Iris pigment epithelial cell (primary cell): ENCODE results near the gene GAB3.

Experiments used
- DNase-seq: peaks from one replicate; pipeline ENCODE4 v3.0.0-alpha.2; 2011; ENCODE audit warnings: low read depth

GAB3 gene

DNA sequence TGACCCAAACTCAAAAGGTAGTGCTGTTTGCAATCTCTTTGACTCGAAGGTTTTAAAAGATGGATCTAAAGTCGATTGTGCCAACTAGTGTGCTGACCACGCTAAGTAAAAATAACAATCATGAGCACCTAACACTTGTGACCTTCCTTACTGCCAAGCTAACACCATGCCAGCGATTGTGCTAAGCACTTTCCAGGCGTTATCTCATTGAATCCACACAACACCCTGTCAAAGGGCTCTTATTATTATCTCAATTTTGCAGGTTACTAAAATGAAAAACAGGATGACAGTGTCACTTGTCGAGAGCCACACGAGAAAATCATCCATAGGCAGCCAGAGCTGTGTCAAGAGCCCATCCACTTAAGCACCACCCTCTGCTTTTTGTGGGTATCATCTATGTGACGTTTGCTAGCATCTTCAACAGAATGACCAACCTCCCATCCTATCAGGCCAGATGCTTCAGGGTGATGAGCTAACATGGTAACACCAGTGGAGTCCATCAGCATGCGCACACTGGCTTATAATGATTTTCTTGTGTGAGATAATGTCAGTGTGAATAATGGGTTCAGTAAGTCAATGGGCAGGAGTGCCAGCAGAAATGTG is 893 bp upstream of the GAB3 start:
- no peak for DNase-seq

DNA sequence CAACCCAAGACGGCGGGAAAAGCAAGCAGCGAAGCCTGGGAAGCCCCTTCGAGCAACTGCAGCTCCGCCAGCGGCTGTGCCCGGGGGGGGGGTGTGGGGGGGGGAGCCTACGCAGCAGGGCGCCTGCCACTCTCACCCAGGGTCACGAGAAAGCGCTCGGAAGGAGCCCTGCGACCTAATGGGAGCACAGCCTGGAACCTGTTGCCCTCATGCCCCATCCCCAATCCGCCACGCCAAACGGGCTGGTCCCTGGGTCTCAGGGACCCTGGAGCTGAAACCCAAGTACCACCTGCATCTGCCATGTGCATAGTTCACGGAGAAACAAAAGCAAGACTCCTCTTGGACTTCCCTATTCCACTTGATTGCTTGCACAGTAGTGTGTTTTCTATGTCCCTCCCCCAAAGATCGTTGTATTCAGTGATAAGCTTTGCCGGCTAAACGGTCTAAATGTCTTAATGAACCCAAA is 359 bp upstream of the GAB3 start:
- DNase-seq = no peak

DNA sequence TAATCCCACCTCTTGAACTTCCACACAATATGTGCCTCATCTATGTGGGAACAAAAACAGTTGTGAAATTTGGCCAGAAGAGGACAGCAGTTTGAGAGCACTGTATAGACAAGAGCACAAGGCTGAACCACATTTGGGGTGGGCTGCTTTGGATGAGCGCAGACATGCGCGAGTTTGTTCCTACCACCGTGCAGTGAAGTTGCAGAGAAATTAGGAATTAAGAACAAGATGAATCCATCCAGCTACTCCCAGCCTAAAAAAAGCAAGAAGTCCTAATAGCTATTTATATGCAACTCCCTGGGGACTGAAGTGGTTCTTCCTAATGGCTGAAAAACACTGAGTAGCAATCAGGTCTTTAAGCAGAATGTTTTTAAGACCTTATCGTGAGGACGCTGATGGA is 1.0 kb downstream of the GAB3 start:
- DNase-seq = no peak

DNA sequence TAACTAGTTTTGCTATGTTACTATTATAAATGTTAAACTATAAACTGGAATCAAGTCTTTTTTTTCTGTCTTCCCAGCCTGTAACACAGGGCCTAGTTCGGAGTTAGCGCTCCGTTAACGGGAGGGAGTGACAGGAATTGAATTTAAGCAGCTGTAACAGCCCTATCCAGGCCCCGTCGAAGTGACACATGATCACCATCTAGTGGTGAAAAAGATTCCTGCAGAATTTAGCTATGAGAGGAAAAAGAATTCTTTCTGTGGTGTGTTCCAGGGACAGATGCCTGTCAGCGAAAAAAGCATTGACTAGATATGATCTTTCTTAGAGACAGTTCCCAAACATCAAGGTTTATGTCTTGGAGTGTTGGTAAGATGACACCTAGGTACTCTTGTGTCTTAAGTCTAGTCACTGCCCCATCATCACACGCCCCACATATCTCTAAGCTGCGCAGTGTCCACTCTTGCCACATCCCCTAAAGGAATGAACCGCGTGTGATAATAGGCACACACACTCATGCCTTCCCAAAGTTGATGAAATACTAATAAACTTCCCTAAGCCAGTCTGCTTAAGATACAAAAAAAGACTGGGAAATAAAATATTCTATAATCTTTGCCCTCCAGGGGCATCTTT is 2.1 kb downstream of the GAB3 start:
- DNase-seq = peak; percentile 53

DNA sequence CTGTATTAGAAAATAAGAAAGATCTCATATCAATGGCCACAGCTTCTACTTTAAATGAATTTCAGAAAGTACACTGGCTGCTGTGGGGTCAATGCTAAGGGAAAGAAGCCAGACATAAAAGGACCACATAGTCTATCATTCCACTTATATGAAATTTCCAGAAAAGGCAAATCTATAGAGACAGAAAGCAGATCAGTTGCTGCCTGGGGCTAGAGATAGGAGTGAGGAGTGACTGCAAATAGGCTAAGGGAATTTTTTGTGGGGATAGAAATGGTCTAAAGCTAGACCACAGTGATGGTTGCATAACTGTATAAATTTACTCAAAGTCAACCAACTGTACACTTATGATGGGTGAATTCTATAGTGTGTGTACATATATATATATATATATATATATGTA is 8.3 kb downstream of the GAB3 start:
- no peak for DNase-seq

DNA sequence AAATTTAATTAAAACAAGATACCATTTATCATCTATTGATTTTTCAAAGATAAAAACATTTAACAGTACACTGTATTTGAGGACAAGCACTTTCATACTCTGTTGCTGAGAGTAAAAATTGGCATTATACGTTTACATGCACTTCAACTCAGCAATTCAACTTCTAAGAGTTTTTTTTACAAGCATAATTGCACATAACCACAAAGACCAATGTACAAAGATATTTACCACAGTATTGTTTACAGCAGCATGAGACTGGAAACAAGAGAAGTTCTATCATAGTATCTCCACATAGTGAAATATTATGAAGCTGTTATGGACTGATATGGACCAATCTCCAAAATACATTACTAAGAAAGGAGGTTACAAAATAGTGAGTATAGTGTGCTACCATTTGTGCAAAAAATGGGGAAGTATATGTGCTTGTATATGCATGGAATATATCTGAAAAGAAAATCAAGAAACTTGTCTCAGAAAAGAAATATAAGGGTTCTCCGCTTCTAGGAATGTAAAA is 10.9 kb downstream of the GAB3 start:
- no peak for DNase-seq

DNA sequence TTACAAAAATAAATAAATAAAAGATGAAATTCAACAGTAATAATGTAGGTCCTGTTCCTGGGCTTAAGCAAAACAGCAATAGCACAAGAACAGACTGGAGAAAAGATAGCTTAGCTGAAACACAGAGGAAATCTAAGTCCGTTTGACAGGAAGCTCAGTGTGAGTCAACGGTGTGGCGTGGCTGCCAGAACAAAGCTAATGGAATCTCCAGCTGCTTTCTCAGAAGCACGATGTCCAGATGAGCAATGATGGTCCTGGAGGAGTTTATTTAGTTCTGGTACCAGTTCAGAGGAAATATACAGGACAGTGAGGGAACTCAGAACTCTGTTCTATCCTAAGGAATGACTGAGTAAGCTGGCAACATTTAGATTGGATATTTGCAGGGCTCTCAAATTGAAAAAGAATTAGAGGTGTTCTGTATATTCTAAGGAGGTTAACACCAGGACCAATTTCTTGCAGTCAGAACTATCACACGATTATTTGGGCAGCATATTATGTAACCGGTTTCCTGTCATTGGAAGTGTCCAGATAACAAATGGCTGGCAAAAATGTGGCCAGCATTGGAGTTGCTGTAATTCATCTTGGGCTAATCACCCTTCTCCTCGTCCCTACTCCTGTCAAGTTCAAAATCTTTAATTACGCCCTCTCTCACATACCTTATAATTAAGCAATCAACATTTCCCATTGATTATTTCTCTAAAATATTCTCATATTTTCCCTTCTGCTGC is 12.7 kb downstream of the GAB3 start:
- DNase-seq = peak; percentile 91

DNA sequence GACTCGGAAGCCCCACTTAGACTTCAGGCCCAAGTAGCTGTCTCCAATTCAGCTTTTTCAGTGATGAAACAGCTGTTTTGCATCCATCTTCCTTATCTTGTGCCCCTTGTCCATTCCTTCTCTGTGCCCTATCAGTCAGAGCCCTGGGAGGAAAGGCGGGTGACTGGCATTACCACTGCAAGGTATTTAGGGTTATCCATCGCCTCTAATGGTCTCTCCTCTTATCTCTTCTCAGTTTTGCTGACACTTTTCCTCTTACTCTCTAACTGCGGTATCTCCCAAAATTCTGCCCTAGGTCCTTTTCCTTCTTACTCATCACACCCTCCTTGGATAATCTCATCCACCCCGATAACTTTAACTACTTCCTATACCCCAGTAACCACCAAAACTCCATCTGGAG is 13.7 kb downstream of the GAB3 start:
- DNase-seq = no peak

DNA sequence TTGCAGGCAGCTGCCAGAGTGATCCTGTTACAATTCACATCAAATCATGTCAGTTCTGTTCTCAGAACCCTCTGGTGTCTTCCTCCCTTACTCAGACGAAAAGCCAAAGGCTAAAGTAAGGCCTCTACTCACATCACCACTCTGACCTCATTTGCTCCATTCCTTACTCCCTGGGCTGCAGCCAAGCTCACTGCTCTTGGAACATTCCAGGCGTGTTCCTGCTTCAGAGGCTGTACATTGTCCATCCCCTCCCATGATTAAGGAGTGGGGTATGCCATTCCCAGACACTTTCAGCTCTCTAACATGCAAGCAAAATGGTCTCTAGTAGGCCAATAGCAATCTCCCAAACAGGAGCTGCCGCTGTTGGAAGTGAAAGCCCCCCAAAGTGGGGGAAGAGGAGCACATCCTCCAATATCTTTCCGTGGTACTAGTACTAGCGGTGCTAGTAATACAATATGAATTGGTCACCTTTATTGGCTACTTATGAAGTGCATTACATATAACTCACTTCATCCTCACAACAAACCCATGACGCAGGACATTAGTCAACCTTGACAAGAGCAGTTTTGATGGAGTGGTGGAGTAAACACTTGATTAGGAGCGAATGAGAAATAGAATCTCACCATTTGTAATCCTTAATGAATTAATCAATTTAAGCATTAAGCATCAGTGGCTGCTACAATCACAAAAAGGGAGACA is 15.0 kb downstream of the GAB3 start:
- DNase-seq = peak; percentile 92

DNA sequence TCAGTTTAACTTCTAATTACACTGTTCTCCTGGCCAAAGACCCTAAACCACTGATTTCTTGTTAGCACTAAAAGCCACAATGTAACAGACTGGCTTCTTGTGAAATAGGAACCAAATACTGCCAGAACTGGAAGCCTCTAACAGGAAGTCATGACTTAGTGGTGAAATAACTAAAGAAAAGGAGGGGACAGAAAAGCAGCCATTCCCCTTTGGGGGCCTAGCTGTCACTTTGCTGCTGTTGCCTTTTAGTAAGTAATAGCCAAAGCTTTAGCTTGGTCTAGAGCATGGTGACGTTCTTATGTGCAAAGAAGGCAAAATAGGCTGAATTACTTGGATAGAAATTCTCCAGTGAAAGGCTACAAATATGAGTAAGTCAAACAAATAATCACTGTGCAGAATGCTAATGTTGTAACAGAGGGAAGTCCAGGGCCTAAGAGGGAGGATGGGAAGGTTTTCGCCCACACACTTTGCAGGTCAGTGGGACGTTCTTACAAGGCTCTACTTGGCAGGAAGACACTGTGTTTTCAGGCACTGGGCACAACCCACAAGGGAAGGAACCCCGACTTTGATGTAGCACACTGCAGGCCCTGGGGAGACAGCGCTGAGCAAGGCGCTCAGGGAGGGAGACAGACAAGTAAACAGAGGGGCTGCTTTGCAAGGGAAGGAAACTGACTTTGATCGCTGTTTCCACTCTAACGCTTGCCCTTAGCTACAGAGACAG is 16.7 kb downstream of the GAB3 start:
- peak; percentile 92 for DNase-seq

DNA sequence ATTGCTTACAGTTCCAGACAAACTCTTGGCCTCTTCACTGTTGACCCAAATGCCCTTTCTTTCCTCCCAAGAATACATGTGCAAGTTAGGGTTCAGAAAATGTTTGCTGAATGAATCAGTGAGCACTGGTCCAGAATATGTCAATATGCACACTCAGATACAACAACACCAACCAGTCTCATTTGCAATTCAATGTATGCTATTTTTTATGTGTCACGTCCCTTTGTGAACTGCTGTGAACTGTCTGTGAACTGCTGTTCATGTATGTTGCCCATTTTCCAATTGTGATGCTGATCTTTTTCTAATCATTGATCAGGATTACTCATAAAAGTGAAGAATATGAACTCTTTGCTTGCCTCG is 17.8 kb downstream of the GAB3 start:
- DNase-seq = peak; percentile 80

DNA sequence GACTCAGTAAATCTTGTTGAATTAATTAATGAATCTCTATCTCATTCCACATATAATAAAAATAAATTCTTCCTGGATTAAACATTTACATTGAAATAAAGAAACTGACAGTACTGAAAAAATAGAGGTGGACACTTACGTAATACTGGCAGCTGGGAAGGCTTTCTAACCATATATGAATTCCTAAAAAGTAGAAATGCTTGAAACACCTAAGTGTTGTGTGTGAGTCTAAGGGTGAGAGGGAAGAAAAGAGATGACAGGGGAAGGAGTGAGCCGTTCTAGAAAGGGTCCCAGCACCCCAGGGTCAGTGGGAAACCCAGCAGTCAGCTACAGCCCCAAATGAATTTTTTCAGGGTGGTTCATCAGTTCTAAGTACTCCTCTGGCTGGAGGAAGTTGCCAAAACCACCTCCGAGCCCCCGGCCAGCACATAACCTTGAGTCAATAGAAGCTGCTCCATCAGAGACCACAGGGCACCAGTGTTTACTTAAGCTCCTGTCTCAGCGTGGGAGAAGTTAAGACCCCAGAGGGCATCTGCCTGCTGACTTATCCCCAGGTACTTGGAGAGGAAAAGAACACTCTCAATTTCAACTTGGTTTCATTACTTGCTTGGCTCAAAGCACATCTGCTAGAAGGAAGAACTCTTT is 18.3 kb downstream of the GAB3 start:
- peak; percentile 79 for DNase-seq

DNA sequence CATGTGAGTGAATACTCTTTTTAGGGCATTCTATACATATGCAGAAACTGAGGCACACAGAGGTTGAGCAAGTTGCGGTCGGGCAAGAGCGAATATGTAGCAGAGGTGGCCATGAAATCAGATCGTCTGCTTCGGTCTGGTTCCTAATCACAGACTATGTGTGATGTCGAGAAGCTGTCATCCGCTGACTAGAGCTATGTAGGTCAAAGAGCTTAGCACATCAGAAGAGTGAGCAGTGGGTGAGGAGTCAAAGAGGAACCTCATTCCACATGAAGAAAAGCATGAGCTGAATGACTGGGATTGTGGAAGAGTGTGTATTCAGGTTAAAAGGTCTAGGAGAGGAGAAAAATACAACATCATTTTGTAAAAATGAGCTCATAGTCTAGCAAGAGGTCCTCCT is 19.0 kb downstream of the GAB3 start:
- peak; percentile 85 for DNase-seq

DNA sequence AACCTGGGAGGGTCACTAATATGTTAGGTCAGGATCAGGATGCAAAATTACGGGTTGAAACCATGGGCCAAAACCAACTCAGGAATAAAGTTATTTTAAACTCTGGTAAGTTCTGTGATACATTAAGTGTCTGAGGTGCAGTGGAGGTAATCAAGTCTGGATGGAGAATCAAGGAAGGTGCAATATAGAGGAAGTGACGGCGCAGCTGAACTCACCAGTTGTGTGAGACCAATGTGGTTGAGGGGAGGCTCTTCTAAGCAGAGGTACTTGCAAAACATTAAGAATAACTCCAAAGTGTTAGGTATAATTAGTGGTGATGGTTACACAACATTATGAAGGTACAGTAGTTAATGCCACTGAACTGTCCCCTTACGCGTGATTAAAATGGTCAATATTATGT is 19.7 kb downstream of the GAB3 start:
- no peak for DNase-seq

DNA sequence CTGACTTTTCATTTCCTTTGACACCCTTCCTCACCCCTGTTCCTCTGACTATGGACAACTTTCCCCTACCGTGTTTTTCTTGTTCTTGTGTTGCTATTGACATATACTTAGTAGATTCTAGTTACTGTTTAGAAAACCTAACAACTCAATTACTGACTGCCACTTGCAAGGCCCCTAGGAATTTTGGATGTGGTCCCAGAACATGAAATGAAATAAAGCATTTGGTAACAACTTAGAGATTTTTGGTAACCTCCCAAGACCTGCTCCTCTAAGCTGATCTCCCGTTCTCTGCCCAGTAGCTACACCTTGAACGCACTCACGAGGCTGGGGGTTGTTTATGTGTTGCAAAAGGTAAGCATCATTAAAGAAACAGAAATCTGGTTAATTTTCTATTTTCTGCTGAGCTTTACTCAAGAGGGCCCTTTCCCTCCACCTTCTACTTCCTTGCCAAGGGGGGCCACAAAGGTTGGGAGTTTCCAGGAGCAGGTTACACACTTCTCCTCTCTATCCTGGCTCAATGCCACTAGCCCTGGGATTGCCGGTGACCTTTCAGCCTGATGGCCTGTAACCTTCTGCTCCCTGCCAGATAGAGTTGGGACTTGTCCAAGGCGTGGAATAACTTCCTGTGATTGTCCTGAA is 20.5 kb downstream of the GAB3 start:
- DNase-seq = peak; percentile 87

DNA sequence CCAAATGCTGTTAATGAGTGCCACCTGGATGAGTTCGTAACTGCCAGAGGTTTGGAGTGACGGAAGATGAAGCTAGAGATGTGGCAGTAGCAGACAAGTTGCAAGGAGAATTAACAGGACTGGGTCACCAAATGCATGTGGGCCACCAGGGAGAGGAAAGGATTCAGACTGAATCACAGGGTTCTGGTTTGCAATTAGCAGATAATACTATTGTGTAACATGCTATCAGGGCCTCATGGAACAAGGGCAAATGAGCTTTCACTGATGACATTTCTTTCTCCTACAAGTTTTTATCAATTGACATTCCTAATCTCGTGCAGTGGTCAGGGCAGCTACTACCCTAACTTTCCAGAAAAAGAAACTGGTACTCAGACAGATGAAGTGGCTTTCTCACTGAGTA is 21.4 kb downstream of the GAB3 start:
- no peak for DNase-seq

DNA sequence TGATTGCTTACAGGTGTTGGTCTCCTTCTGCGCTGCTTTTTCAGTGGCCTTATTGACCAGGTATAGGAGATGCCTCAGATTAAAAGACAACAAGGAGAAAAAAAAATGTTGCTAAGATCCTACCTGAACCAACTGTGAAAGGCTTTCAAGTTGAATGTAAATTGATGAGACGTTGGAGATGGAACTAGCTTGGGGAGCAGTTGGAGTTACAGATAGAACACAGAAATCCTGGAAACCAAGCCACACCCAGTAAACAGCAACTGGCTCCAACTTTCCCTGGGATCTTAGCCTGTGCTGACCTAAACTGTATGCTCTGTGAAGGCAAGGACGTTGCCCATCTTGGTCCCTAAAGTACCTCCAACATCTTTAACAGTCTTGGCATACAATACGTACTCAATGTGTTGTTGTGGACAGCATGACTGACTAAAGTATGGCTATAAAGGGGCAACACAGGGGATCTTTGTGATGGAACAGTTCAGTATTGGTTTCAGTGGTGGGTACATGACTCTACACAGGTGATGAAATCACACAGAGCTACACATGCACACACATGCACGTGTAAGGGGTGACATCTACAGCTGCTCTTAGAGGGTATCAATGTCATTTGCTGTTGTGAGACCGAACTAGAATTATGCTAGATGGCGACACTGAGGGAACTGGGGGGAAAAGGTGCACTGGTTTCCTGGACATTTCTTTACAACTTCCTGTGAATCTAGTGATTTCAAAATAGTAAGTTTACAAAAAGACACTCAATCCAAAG is 22.3 kb downstream of the GAB3 start:
- no peak for DNase-seq

DNA sequence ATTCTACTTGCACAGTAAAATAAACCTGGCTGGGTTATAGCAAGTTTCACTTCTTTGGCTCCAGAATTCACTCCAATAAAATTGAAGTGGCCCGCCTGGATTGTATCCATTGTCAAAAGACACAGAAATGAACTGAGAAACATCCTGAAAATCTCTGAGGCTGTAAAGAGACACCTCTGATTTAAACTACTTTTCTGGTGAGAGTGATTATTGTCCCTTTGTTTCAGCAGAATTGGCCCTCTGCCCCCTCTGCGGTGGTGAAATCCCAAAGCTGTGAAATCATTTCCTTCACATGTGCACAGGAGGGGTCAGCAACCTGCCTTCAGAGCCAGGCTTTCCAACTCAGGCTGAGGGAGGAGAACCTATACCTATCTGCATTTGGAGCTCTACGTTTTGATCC is 23.0 kb downstream of the GAB3 start:
- peak; percentile 84 for DNase-seq

DNA sequence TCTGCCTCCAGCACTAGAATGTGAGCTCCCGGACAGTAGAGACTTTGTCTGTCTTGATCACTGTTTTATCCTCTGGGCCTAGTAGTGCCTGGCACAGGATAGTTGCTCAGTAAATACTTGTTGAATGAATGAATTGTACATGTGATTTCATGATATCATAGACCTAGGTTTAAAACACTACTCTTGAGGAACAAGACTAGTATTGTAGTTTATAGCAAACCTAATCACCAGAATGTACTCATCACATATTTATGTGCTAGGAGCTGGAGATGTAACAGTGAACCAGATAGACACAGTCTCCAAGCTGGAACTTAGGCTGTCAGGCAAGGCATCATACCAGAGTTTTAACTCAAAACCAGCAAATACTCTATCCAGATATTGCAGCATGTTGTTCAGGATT is 23.5 kb downstream of the GAB3 start:
- peak; percentile 58 for DNase-seq
